ENCODE measurements around the gene FANCC.

FANCC gene

DNA sequence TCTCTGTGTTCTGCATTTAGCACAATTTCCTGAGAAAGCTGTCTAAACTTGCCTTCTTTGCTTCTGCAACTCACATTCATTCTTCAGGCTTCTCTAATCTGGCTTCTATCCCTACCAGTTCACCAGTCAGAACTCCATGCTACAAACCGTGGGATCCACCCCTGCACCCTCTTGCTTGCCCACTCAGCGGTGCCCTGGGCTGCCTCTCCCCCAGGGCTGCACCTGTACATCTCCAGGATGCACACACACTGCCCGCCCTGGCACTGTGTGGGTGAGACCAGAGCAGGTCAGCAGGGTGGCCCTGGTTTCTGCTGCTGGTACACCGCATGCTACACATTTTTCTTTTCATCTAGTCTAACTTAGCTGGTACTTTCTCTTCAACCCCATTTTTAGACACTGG lies 127.1 kb downstream of the FANCC start:
- no peak for DNase-seq (ENCODE audit: low read depth)

DNA sequence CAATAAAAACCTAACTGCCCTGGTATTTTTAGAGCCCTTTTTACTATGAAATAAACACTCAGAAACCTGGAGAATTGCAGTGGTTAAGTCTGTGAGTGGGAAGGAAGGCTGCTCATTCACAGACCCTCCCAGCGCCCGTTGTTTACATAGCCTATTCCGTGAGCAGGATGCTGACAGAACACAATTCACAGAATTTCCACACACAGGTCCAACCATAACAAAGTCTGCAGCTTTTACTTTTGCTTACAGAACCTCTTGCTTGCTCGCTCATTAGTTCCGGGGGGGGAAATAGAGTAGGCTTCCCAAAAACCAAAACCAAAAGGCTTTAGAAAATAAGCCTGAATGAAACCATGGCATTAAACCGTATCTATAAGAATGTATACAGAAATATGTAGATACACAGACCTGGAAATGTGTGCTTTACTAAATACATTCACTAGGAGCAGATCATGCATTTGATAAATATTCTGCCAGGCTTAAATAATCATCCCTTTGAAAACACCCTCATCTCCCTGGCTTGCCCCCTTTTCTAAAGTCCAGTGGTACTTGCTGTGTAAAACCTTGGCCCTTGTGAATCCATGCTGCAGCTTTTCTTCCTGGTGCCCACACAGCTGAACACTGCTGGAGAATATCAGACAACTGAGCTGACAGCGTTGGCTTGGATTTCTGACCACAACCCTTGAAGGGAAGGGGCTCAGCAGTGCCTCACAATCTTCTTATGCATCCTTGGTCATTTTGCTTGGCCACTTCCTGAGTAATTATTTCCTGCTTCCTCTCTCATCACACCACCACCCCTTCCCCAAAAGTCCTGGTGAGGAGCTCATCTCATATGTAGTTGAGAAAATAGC lies 128.0 kb downstream of the FANCC start:
- DNase-seq (ENCODE audit: low read depth), result no peak

DNA sequence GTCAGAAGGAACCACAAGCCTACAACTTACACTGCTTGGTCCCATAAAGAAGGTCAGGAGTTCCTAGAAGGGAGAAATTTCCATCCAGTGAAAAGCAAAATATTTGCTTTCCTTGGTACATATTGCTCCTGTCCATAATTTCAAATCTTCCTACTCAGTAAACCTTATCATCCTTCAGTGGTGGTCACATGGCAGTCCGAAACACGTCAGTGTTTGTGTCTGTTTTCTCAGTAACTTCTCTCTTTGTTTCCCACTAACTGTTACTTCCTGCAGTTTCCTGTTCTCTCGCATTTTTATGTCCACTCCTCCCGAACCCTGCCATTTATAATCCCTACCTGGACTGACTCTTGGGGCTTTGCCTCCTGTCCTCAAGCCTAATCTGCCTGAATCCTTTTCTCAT lies 129.1 kb downstream of the FANCC start:
- no peak for DNase-seq (ENCODE audit: low read depth)

DNA sequence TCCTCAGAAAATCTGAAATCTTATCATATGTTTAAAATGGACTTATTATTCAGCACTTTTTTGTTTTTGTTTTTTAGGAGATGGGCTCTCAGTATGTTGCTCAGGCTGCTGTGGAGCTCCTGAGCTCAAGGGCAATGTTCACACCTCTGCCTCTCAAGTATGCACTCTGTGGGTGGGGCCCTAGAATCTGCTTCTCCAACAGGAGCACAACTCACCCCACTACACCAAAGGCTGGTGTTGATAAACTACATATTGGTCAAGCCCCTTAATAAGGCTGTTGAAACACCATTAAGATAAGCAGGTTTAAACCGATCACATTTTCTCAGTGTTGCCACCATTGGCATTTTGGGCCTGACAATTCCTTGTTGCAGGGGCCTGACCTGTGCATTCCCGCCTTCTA lies 131.6 kb downstream of the FANCC start:
- no peak for DNase-seq (ENCODE audit: low read depth)

DNA sequence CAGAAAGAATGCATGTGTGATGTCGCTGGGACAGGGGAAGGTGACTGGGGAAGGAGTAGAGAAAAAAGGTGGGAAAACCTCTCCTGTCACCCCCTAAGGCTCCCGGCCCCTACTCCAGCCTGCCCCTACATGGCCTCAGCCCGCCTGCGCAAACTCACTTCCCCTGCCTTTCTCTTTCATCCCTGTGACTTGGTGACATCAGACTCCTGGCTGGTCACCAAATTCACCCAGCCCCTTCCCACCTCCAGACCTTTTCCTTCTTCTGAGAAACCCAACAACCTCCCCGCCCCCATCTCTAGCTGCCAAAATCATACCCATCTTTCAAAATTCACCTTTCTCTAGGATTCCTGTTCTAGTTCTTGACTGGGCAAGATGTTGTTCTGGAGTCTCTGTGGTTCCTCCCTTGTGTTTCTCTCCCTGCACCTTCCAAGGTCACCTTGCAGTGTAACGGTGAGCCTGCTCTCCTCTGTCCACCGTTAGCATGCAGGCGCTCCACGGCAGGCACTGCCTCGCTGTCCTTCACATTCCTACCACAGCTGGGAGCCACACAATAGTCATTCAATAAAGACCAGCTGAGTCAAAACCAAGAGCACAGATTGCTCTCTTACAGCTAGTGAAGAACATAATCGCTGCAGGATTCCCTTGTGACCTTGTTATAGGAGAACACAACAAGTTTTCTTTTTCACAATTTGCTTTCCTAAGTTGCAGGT lies 134.5 kb downstream of the FANCC start:
- no peak for DNase-seq (ENCODE audit: low read depth)

DNA sequence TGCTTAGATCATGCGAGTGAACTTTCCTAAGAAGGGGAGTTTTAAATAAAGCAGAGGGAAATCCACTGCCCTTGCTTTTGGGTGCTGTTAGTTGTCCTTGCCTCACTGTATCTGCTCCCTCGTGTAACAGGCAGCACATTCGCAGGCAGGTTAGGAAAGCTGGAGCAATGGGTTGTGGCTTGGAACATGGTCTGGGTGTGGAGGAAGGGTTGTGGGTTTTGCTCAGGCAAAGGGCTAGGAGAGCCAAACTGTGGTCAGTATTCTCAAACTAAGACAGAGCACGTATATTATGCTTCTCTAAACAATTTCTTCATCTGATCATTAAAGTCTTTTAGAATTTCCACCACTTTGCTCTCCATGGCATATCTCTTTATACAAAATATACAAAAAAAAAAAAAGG lies 135.7 kb downstream of the FANCC start:
- no peak for DNase-seq (ENCODE audit: low read depth)

DNA sequence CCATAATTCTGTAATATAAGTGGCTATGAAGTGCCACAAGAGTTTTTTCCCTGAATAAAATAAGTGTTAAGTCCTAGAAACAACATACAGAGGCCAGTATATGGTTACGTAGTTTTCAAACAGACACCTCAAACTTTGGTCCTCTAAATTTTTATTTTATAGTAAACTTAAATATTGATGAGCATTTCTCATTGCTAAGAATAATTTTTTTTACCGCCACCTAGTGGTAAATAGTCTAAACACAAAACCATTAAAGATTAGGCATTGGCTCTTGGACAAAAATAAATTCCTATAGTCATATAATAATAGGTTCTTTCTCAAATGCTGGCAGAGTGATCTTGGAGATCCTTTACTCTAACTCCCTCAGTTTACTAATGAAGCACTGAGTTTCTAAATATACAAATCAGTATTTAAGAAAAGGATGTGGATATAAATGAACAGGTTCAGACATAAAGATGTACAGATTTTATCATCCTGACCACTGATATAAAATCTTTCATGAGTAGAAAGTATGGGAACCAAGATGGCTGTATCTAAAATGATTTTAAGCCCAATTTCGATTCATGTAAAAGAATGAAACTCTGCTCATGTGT lies 136.2 kb downstream of the FANCC start:
- DNase-seq (ENCODE audit: low read depth), result no peak

DNA sequence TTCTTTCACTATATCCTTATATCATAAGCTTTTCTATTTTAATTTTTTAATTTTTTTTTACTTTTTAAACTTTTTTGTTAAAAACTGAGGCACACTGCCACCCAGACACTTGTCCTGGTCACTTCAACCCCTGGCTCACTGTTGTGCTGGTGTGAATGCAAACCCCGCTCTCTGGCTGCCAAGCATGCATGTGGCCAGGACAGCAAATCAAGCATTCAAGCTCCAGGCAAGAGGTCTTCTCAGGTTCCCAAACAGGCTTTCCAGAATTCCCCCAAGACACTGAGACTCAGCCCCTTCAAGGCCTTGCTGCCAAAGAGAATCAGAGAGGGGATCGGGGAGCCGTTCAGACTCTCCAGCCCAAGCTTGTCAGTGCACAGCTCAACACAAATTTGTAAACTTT lies 139.9 kb downstream of the FANCC start:
- no peak for DNase-seq (ENCODE audit: low read depth)

DNA sequence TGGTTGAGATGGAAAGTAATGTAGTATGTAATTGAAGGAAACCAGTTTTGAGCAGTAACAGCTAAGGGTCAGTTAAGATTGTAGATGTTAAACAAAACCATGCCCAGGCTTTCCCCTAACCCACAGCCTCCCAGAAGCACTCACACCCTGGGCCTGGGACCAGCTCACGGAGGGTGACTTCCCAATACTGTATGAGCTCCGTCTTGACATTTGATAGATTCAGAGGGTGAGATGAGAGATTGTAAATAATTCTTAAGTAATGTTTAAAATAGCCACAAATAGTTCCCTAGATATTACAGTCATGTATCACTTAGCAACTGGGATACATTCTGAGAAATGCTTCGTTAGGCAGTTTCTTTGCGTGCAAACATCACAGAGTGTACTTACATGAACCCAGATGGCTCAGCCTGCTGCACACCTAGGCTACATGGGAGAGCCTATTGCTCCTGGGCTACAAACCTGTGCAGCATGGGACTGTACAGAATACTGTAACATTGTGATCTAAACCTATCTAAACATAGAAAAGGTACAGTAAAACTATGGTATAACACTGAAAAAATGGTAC lies 140.7 kb downstream of the FANCC start:
- no peak for DNase-seq (ENCODE audit: low read depth)

DNA sequence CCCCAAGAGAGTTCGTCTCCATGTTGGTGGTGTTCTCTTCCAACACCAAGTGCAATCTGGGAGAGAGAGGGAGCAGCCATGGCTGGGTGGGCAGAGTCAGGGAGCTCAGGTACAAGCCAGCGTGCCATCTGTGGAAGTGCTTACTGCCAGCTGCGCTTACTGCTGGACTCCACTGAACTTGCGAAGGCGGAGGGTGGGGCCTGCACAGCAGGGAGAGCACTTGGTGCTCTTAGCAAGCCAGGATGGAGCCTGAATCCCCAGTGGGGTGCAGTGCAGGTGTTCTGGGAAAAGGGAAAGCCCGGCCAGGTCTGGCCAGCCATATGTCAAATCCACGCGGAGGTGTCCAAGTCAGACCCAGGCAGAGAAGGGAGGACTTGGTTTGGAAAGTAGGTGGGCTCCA lies 142.0 kb downstream of the FANCC start:
- no peak for DNase-seq (ENCODE audit: low read depth)

DNA sequence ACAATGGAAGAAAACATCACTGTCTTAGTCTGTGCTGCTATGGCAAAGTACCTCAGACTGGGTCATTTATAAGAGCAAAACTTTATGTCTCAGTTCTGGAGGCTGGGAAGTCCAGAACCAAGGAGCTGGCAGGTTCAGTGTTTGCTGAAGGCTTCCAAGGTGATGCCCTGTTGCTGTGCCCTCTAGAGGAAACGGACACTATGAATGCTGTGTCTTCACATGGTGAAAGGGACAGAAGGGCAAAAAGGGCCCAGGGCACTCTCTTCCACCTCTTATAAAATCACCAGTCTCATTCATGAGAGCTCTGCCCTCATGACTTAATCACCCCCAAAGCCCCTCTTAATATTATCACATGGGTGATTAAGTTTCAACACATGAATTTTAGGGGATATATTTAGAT lies 143.5 kb downstream of the FANCC start:
- no peak for DNase-seq (ENCODE audit: low read depth)

DNA sequence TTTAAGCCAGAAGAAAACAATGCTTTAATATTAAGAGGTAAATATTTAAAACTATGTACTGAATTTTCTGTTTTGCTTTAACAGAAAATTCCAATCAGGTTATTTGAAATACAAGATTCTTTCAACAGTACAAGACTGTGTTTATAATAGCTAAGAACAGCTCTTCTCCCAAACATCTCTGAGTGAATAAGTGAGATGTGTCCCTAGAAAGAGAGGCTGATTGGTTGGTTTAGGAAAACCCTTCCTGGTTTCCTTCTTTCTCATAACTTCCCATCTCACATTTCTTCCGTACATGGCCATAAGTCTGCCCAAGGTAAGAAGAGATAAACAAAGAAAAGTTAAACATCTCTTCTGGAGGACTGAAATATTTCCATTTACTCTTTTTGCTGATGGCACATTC lies 145.9 kb downstream of the FANCC start:
- DNase-seq (ENCODE audit: low read depth), result no peak

DNA sequence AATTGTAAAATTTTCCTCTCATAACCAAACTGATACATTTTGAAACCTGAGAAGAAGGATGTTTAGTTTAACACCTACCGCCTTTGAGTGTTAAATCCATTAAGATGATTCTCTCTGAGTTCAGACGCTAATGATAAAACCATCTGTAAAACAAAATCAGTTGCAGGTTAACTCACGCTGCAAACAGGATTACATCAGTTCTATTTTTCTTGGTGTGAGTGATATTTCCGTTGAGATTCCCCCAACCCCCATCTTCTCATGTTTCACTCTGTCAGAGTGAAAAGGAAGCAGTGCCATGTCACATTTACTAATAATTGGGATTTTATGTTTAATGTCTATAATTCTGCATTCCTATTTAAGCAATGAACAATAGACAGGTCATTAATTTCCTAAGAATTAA lies 146.5 kb downstream of the FANCC start:
- DNase-seq (ENCODE audit: low read depth), result no peak

DNA sequence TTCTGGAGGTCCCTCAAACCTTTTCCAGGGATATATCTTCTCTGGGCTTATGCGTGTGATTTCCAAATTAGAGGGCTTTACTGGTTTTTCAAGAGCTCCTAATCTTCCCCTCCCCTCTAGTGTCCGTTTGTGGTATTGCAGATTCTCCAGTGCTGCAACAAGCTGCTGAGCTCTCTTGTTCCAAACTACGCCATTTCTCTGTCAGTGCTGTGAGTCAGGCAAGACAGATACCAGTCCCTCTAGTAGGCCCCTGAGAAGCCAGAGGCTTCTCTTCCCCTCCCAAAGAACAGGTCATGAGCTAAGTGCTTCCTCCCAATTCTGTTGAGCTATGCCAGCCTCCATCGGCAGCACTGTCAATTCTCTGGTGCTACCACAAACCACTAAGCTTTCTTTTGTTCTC lies 149.5 kb downstream of the FANCC start:
- peak; percentile 5 for DNase-seq (ENCODE audit: low read depth)

DNA sequence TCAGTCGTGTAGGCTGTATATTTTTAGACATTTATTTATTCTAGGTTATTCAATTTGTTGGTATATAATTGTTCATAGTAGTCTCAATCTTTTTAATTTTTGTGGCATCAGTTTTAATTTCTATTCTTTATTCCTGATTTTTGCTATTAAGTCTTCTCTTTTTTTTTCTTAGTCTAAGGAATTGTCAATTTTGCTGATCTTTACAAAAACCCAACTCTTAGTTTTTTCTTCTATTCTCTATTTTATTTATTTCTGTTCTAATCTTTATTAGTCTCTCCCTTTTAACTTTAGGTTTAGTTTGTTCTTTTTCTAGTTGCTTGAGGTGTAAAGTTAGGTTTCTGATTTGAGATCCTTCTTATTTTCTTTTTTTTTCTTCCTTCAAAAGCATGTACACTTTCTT lies 152.5 kb downstream of the FANCC start:
- no peak for DNase-seq (ENCODE audit: low read depth)

DNA sequence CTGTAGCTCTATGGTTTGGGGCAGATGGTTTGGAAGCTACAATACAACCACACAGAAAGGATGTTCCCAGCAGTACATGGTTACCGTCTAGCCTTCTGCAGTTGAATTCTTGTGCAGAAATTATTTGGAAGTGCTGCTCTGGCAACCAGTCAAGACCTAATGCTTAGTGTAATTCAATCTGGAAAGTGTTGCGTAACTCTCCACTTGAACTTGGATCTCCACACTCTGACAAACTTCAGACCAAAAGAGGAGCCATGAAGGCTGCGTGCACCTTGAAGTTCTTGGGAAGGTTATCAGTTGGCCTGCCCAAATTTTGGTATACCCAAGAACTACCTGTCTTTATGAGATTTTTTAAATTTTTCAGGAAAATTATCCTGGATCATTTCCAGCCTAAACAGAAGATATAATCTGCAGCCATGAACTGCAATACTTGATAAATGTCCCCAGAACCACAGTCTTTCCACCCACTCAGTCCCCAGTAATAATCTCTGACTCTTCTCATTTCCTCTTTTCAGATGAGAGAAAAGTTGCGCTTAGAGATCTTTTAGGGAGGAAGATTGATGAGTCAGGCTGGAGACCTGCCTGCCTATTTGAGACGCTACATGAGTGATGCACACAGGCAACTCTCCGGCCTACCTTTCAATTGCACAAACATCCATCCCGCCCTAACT lies 159.9 kb downstream of the FANCC start:
- no peak for DNase-seq (ENCODE audit: low read depth)

DNA sequence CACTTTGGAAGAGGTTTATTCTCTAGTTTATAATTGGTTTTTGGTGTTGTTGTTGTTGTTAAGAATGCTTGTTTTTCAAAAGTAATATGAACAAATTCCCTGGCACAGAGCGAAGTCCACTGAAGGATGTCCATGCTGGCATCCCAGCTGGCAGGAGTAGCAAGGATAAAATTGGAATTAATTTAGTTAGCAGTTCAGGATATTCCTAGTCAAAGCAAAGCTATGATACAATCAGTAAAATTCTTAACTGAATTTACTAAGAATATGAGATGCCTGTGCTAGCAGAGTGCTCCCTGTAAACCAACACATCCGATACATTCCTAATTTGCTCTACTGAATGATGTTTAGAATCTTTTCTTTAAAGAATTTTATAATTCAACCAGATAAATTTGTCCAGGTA lies 161.4 kb downstream of the FANCC start:
- no peak for DNase-seq (ENCODE audit: low read depth)

DNA sequence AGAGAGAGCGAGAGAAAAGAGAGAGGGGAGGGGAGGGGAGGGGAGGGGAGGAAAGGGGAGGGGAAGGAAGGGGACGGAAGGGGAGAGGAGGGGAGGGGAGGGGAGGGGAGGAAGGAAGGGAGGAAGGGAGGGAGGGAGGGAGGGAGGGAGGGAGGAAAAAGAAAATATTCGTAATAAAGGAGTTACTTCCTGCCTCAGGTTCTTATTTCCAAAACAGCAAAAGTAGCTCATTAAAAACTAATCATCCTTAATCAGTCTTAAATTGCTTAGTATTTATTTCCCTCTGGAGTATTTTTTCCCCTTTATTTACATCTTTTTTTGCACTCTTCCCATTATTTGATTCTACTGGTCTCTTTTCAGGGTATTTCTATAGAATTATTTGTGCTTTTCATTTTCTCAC lies 162.3 kb downstream of the FANCC start:
- DNase-seq (ENCODE audit: low read depth), result no peak

DNA sequence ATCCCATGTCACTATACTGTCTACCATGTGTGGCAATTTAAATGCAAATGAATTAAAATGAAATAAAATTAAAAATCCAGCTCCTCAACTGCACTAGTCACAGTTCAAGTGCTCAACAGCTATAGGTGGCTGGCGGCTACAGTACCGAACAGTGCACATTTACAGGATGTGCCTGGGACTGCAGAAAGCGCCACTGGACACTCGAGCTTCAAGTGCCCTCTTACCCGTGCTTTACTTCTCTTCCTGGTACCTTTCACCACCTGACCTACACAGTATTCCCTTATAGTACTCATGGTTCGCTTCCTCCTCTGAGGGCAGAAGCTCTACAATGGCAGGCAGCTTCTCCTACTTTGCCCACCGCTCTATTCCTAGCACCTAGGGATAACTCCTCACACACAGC lies 166.6 kb downstream of the FANCC start:
- DNase-seq (ENCODE audit: low read depth), result no peak

DNA sequence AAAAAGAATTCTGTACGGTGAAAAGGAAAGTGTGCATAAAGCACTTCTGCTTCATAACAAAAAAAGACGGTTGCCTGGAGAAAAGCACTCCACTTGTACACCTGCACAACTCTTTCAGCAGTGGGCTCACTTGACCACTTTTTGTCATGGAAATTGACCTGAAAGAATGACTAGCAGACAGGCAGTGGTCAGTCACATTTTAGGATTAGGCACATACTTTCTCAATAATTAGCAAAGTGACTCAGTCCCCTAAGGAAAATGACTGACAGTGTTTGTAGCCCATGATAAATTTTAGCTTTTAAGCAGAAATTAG lies 169.3 kb downstream of the FANCC start:
- no peak for DNase-seq (ENCODE audit: low read depth)

DNA sequence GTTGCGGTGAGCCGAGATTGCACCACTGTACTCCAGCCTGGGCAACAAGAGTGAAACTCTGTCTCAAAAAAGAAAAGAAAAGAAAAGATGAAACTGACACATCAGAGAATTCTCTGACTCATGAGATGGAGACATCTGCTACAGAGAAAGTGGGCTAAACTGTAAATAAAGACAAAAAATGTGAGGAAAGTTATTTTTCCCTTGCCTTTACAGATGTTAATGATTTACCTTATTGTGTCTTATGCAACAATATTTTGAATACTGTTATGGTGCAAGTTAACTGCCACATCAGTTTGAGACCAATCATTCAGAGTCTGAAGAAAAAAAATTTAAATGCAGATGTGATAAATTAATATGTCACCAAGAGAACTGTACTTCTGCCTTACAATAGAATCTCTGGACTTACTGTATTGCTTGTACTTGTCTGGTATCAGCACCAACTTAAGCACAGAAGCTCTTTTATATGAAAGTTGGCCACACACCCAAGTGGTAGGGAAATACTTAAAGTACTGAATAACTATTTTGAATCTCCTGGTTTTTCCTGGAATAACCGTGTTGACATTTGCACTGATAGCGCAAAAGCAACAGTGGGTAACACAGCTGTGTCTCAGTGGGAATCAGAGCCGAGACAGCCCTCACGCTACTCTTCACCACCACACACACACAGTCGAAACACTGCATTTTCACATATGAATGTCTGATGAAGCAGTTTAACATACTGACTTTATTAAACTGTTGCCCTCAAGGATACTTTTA lies 169.9 kb downstream of the FANCC start:
- no peak for DNase-seq (ENCODE audit: low read depth)
